SK-N-MC (cell line): ENCODE results near the gene SNX1.

Source experiments
- EZH2 ChIP-seq: fragments of 200-600 bp; sonication (generic); IDR thresholded peaks from one replicate; pipeline ENCODE4 v1.6.1; 2017; ENCODE audit warnings: antibody characterized with exemption
- POLR2AphosphoS5 ChIP-seq: IDR thresholded peaks from 2 replicates; pipeline ENCODE4 v1.6.1; 2012; ENCODE audit warnings: mild to moderate bottlenecking, low read depth, low read length, borderline replicate concordance

- no peak for TF ChIP-seq POLR2AphosphoS5
- TF ChIP-seq EZH2: no peak
Observed at GRCh38 chr15:64102497-64102896, 6.7 kb downstream of the SNX1 start.
